T-helper 2 cell treated with Interferon-gamma antibody and Interleukin-4, amounts not matched to agents 5 μg/mL and 100 μg/mL, for 36 hours (primary cell): ENCODE results near the gene IL3RA.

ENCODE experiments used
- DNase-seq: peaks from one replicate; pipeline ENCODE4 v3.0.0; 2021; ENCODE audit warnings: low spot score
- H3K27ac Mint-ChIP-seq: one replicate; pipeline ENCODE4 v1.8.0; 2021; ENCODE audit warnings: mild to moderate bottlenecking, mixed read lengths
- H3K27me3 Mint-ChIP-seq: one replicate; pipeline ENCODE4 v1.8.0; 2021; ENCODE audit warnings: low read depth, mixed read lengths
- H3K36me3 Mint-ChIP-seq: one replicate; pipeline ENCODE4 v1.8.0; 2021; ENCODE audit warnings: low read depth, mixed read lengths
- H3K4me1 Mint-ChIP-seq: one replicate; pipeline ENCODE4 v1.8.0; 2021; ENCODE audit warnings: low read depth, mixed read lengths
- H3K4me3 Mint-ChIP-seq: one replicate; pipeline ENCODE4 v1.8.0; 2022; ENCODE audit warnings: mild to moderate bottlenecking, moderate library complexity, mixed read lengths
- H3K9me3 Mint-ChIP-seq: one replicate; pipeline ENCODE4 v1.8.0; 2021; ENCODE audit warnings: mixed read lengths

The IL3RA gene

GRCh38 chrX:1384658-1385252 lies 48.2 kb downstream of the IL3RA start:
- Mint-ChIP-seq H3K27ac (no peak overlapping the region), H3K36me3 (peaks cover 56% of the 10 kb centered on the region), H3K9me3 (no peaks in the 10 kb centered on the region), H3K4me3 (no peak overlapping the region), H3K4me1 (no peaks in the 10 kb centered on the region), H3K27me3 (no peaks in the 10 kb centered on the region)
- no peak for DNase-seq

GRCh38 chrX:1385253-1386223 lies 49.0 kb downstream of the IL3RA start:
- H3K36me3 Mint-ChIP-seq: peaks cover 56% of the 10 kb centered on the region

GRCh38 chrX:1386338-1387127 lies 49.9 kb downstream of the IL3RA start:
- no peak overlapping the region for H3K27ac Mint-ChIP-seq
- DNase-seq: no peak
- no peaks in the 10 kb centered on the region for H3K9me3 Mint-ChIP-seq
- no peak overlapping the region for H3K4me3 Mint-ChIP-seq
- H3K4me1 Mint-ChIP-seq: peaks cover 5% of the 10 kb centered on the region
- H3K27me3 Mint-ChIP-seq: no peaks in the 10 kb centered on the region
- peaks cover 66% of the 10 kb centered on the region for H3K36me3 Mint-ChIP-seq

More at GRCh38 chrX:1385253-1386223, 49.0 kb downstream of the IL3RA start:
- Mint-ChIP-seq H3K9me3 (no peaks in the 10 kb centered on the region), H3K27me3 (no peaks in the 10 kb centered on the region), H3K4me1 (no peaks in the 10 kb centered on the region), H3K27ac (no peak overlapping the region), H3K4me3 (no peak overlapping the region)
- DNase-seq: no peak

GRCh38 chrX:1387141-1387776 lies 50.7 kb downstream of the IL3RA start:
- H3K27me3 Mint-ChIP-seq: no peaks in the 10 kb centered on the region
- peaks cover 63% of the 10 kb centered on the region for H3K36me3 Mint-ChIP-seq
- DNase-seq: no peak
- no peaks in the 10 kb centered on the region for H3K9me3 Mint-ChIP-seq
- H3K4me3 Mint-ChIP-seq: no peak overlapping the region
- no peak overlapping the region for H3K27ac Mint-ChIP-seq
- H3K4me1 Mint-ChIP-seq: peaks cover 5% of the 10 kb centered on the region

- Mint-ChIP-seq H3K27me3 (no peaks in the 10 kb centered on the region), H3K36me3 (peaks cover 59% of the 10 kb centered on the region), H3K27ac (no peak overlapping the region), H3K9me3 (no peaks in the 10 kb centered on the region), H3K4me3 (peak overlapping the region; percentile 7), H3K4me1 (peaks cover 9% of the 10 kb centered on the region)
- no peak for DNase-seq
These were observed 52.1 kb downstream of the IL3RA start for GRCh38 chrX:1388651-1389050.

- Mint-ChIP-seq H3K27me3 (no peaks in the 10 kb centered on the region), H3K9me3 (no peaks in the 10 kb centered on the region), H3K4me1 (peaks cover 13% of the 10 kb centered on the region), H3K27ac (no peak overlapping the region), H3K4me3 (peak overlapping the region; percentile 7), H3K36me3 (peaks cover 59% of the 10 kb centered on the region)
- DNase-seq: no peak
These were observed 52.8 kb downstream of the IL3RA start for GRCh38 chrX:1389181-1389992.

GRCh38 chrX:1389993-1390285 lies 53.4 kb downstream of the IL3RA start:
- H3K27ac Mint-ChIP-seq: no peak overlapping the region
- peak overlapping the region; percentile 38 for H3K4me3 Mint-ChIP-seq
- peaks cover 56% of the 10 kb centered on the region for H3K36me3 Mint-ChIP-seq

GRCh38 chrX:1390621-1391369 lies 54.2 kb downstream of the IL3RA start:
- H3K4me1 Mint-ChIP-seq: peaks cover 21% of the 10 kb centered on the region
- H3K4me3 Mint-ChIP-seq: peak overlapping the region; percentile 94
- no peak for DNase-seq
- no peaks in the 10 kb centered on the region for H3K27me3 Mint-ChIP-seq
- no peaks in the 10 kb centered on the region for H3K9me3 Mint-ChIP-seq
- H3K36me3 Mint-ChIP-seq: peaks cover 56% of the 10 kb centered on the region
- H3K27ac Mint-ChIP-seq: peak overlapping the region; percentile 96

More at GRCh38 chrX:1389993-1390285, 53.4 kb downstream of the IL3RA start:
- no peaks in the 10 kb centered on the region for H3K27me3 Mint-ChIP-seq
- no peaks in the 10 kb centered on the region for H3K9me3 Mint-ChIP-seq
- peaks cover 16% of the 10 kb centered on the region for H3K4me1 Mint-ChIP-seq
- no peak for DNase-seq

GRCh38 chrX:1391370-1391706 lies 54.8 kb downstream of the IL3RA start:
- H3K4me3 Mint-ChIP-seq: peak overlapping the region; percentile 94
- no peaks in the 10 kb centered on the region for H3K27me3 Mint-ChIP-seq
- peak overlapping the region; percentile 96 for H3K27ac Mint-ChIP-seq
- peaks cover 23% of the 10 kb centered on the region for H3K4me1 Mint-ChIP-seq
- H3K9me3 Mint-ChIP-seq: no peaks in the 10 kb centered on the region
- DNase-seq: no peak
- H3K36me3 Mint-ChIP-seq: peaks cover 59% of the 10 kb centered on the region

- Mint-ChIP-seq H3K36me3 (peaks cover 58% of the 10 kb centered on the region), H3K27ac (peak within 1 kb of the TSS; percentile 96), H3K9me3 (no peaks in the 10 kb centered on the region), H3K27me3 (no peaks in the 10 kb centered on the region), H3K4me3 (peak within 1 kb of the TSS; percentile 94), H3K4me1 (peaks cover 23% of the 10 kb centered on the region)
- DNase-seq: peak; percentile 99
These were observed 55.3 kb downstream of the IL3RA start, which contains the start of gene SLC25A6 for GRCh38 chrX:1391707-1392375. Gene SLC25A6, minus strand, starts transcription at chrX:1392113. Its CDS starts 104 bp downstream, at chrX:1392009.

- H3K9me3 Mint-ChIP-seq: no peaks in the 10 kb centered on the region
These were observed 55.9 kb downstream of the IL3RA start for GRCh38 chrX:1392376-1393068.

More at GRCh38 chrX:1392376-1393068, 55.9 kb downstream of the IL3RA start:
- peaks cover 23% of the 10 kb centered on the region for H3K4me1 Mint-ChIP-seq
- DNase-seq: no peak
- H3K4me3 Mint-ChIP-seq: peak overlapping the region; percentile 94
- H3K27ac Mint-ChIP-seq: peak overlapping the region; percentile 96
- H3K27me3 Mint-ChIP-seq: no peaks in the 10 kb centered on the region
- H3K36me3 Mint-ChIP-seq: peaks cover 58% of the 10 kb centered on the region
